Peyer's patch (tissue), 4 donors: Measurements from ENCODE around the gene RNF6. TPM values are rescaled to one million over a fixed set of nuclear protein-coding genes. Genes with fewer than 3 reads are reported as not detected.

ENCODE experiments used
- DNase-seq, 3 donors: peaks; one replicate each; pipeline ENCODE4 v3.0.0-alpha.2; 2017 to 2019
- H3K27ac ChIP-seq, 4 donors: fragments of 200-600 bp; sonication (generic); one replicate each; pipeline ENCODE4 v1.5.1; 2016 to 2019
- H3K27me3 ChIP-seq, 2 donors: fragments of 200-600 bp; sonication (generic); one replicate each; pipeline ENCODE4 v1.5.1; 2019
- H3K36me3 ChIP-seq, 3 donors: fragments of 200-600 bp; sonication (generic); one replicate each; pipeline ENCODE4 v1.5.1; 2016 to 2019
- H3K4me1 ChIP-seq, 4 donors: fragments of 200-600 bp; sonication (generic); one replicate each; pipeline ENCODE4 v1.5.1; 2016 to 2019
- H3K4me3 ChIP-seq, 4 donors: fragments of 200-600 bp; sonication (generic); 1 replicate in 3 of 4; 2 replicates in 1 of 4; pipeline ENCODE4 v1.5.1; 2016 to 2019; ENCODE audit warnings: mild to moderate bottlenecking in 1 of 4
- H3K9me3 ChIP-seq, 4 donors: fragments of 200-600 bp; sonication (generic); one replicate each; pipeline ENCODE4 v1.5.1; 2016 to 2019; ENCODE audit warnings: mild to moderate bottlenecking in 1 of 4
- CTCF ChIP-seq, 6 experiments: fragments of 450-650 bp in 4 of 6; fragments of 200-600 bp in 2 of 6; sonication (generic) in 1 of 6; IDR thresholded peaks; one replicate each; pipeline ENCODE4 v1.5.1; 2017 to 2019; ENCODE audit warnings: antibody characterized with exemption in 6 of 6, mild to moderate bottlenecking in 3 of 6, moderate library complexity in 1 of 6
- POLR2A ChIP-seq, 2 donors: fragments of 450-650 bp; IDR thresholded peaks; one replicate each; pipeline ENCODE4 v1.5.1; 2017; ENCODE audit warnings: antibody characterized with exemption in 2 of 2, mild to moderate bottlenecking in 2 of 2, moderate library complexity in 2 of 2
- total RNA-seq, 4 donors: library from RNA; depleted of rRNA; stranded (reverse); fragments of >200 nt; gene quantifications; one replicate each; pipeline ENCODE4 v1.1.0, GENCODE V29; 2016

Gene RNF6
- total RNA-seq: 10 to 100 TPM; 16.5 to 27.5 (median 22.5) TPM

- H3K27me3 ChIP-seq: no peaks in the 10 kb centered on the region
- peak within 1 kb of the TSS; percentile 73 to 92 (median 80) for H3K4me3 ChIP-seq
- no peaks in the 10 kb centered on the region for H3K9me3 ChIP-seq
- peaks cover 0 to 29% (median 0%) of the 10 kb centered on the region in 3 donors for H3K36me3 ChIP-seq
- peaks cover 0 to 25% (median 0%) of the 10 kb centered on the region in 4 donors for H3K4me1 ChIP-seq
- peak; percentile 89 to 98 (median 97) for DNase-seq
- H3K27ac ChIP-seq: peak within 1 kb of the TSS; percentile 93 to 99 (median 96)
- peak; percentile 46 to 59 for TF ChIP-seq POLR2A (IDR thresholded peaks at IDR 0.05)
- peak in 1 of 6 experiments; percentile 34 for TF ChIP-seq CTCF (IDR thresholded peaks at IDR 0.05)
Observed at GRCh38 chr13:26221721-26222519, at the start of gene RNF6. Gene RNF6, minus strand, starts transcription at chr13:26222314. Its CDS starts 2,665 bp downstream, at chr13:26219649.

- DNase-seq: no peak
- Histone ChIP-seq H3K27me3 (no peaks in the 10 kb centered on the region), H3K4me1 (no peaks in the 10 kb centered on the region), H3K36me3 (no peaks in the 10 kb centered on the region), H3K27ac (no peak overlapping the region), H3K9me3 (no peaks in the 10 kb centered on the region), H3K4me3 (no peak overlapping the region)
- no peak for TF ChIP-seq POLR2A (IDR thresholded peaks at IDR 0.05)
- no peak for TF ChIP-seq CTCF (IDR thresholded peaks at IDR 0.05)
Observed at GRCh38 chr13:26270707-26271106, 48.6 kb upstream of the RNF6 start.

GRCh38 chr13:26266311-26266710 lies 44.2 kb upstream of the RNF6 start:
- Histone ChIP-seq H3K27ac (no peak overlapping the region), H3K27me3 (no peaks in the 10 kb centered on the region), H3K9me3 (no peaks in the 10 kb centered on the region), H3K4me1 (no peaks in the 10 kb centered on the region), H3K4me3 (no peak overlapping the region), H3K36me3 (no peaks in the 10 kb centered on the region)
- DNase-seq: no peak
- TF ChIP-seq CTCF (IDR thresholded peaks at IDR 0.05): no peak
- TF ChIP-seq POLR2A (IDR thresholded peaks at IDR 0.05): no peak

- H3K36me3 ChIP-seq: no peaks in the 10 kb centered on the region
- no peaks in the 10 kb centered on the region for H3K27me3 ChIP-seq
- no peak overlapping the region for H3K27ac ChIP-seq
- TF ChIP-seq POLR2A (IDR thresholded peaks at IDR 0.05): no peak
- no peak for TF ChIP-seq CTCF (IDR thresholded peaks at IDR 0.05)
- DNase-seq: no peak
- peaks cover 0 to 6% (median under 1%) of the 10 kb centered on the region in 4 donors for H3K4me1 ChIP-seq
- H3K9me3 ChIP-seq: no peaks in the 10 kb centered on the region
- H3K4me3 ChIP-seq: no peak overlapping the region
Observed at GRCh38 chr13:26262156-26262555, 40.0 kb upstream of the RNF6 start.

- H3K4me1 ChIP-seq: peaks cover 0 to 16% (median 5%) of the 10 kb centered on the region in 4 donors
- TF ChIP-seq CTCF (IDR thresholded peaks at IDR 0.05) (no peak), POLR2A (IDR thresholded peaks at IDR 0.05) (no peak)
Observed at GRCh38 chr13:26259634-26260033, 37.5 kb upstream of the RNF6 start.

More at GRCh38 chr13:26259634-26260033, 37.5 kb upstream of the RNF6 start:
- no peak overlapping the region for H3K27ac ChIP-seq
- no peaks in the 10 kb centered on the region for H3K36me3 ChIP-seq
- no peak overlapping the region for H3K4me3 ChIP-seq
- no peaks in the 10 kb centered on the region for H3K27me3 ChIP-seq
- DNase-seq: no peak
- no peaks in the 10 kb centered on the region for H3K9me3 ChIP-seq
